Colonic mucosa (tissue), 4 donors: Measurements from ENCODE around the gene MALT1. TPM values are rescaled to one million over a fixed set of nuclear protein-coding genes. Genes with fewer than 3 reads are reported as not detected.

Experiments used
- DNase-seq: peaks from one replicate; pipeline ENCODE4 v3.0.0-alpha.2; 2020
- H3K27ac ChIP-seq: fragments of 200-600 bp; one replicate; pipeline ENCODE4 v1.8.0; 2021
- H3K27me3 ChIP-seq: fragments of 200-600 bp; one replicate; pipeline ENCODE4 v1.8.0; 2021
- H3K36me3 ChIP-seq: fragments of 200-600 bp; one replicate; pipeline ENCODE4 v1.8.0; 2021
- H3K4me1 ChIP-seq: fragments of 200-600 bp; one replicate; pipeline ENCODE4 v1.8.0; 2021; ENCODE audit warnings: mild to moderate bottlenecking
- H3K4me3 ChIP-seq: fragments of 200-600 bp; one replicate; pipeline ENCODE4 v1.8.0; 2021
- H3K9ac ChIP-seq, 2 donors: one replicate each; pipeline ENCODE4 v1.7.0; 2013; ENCODE audit warnings: control low read depth in 2 of 2, low read depth in 2 of 2, low read length in 2 of 2
- H3K9me3 ChIP-seq: fragments of 200-600 bp; one replicate; pipeline ENCODE4 v1.8.0; 2021
- CTCF ChIP-seq: fragments of 200-600 bp; IDR thresholded peaks from one replicate; pipeline ENCODE4 v1.8.0; 2022; ENCODE audit warnings: antibody characterized with exemption, mild to moderate bottlenecking
- intact Hi-C: fragments of 100-400 bp; cut with DNase I; formaldehyde crosslinking; loops from one replicate; pipeline ENCODE4 v1.14.1; 2022
- total RNA-seq, 2 donors: library from RNA; stranded (reverse); fragmentation: NEBNext Ultra II Directional in 1 of 2; extraction: Animal tissue kit (Norgen Biotek cat#: 25700) in 1 of 2; gene quantifications; one replicate each; pipeline ENCODE4 v1.2.1, GENCODE V29; 2021
- donor health status: healthy.
- donor health status: DM: no; HTN: no; CAD: no.
- donor health status: DM: no; HTN: no; CAD: no.

Gene MALT1
- total RNA-seq, 2 donors from 2014 or later, result 22.1 to 30.9 TPM

GRCh38 chr18:58694221-58694620, 23.0 kb downstream of the MALT1 start:
- Histone ChIP-seq H3K27me3 (no peaks in the 10 kb centered on the region), H3K9me3 (no peaks in the 10 kb centered on the region), H3K36me3 (no peaks in the 10 kb centered on the region), H3K4me1 (no peaks in the 10 kb centered on the region), H3K27ac (no peak overlapping the region), H3K4me3 (no peak overlapping the region), H3K9ac (no peak overlapping the region)
- intact Hi-C loops, result no loop called here
- no peak for TF ChIP-seq CTCF
- no peak for DNase-seq

- Histone ChIP-seq H3K9me3 (no peaks in the 10 kb centered on the region), H3K4me1 (no peaks in the 10 kb centered on the region), H3K4me3 (no peak overlapping the region), H3K9ac (no peak overlapping the region), H3K27me3 (no peaks in the 10 kb centered on the region), H3K27ac (no peak overlapping the region), H3K36me3 (no peaks in the 10 kb centered on the region)
- no peak for TF ChIP-seq CTCF
- intact Hi-C loops, result no loop called here
- no peak for DNase-seq
These were observed 23.6 kb downstream of the MALT1 start for GRCh38 chr18:58694720-58695468.

- intact Hi-C loops, result no loop called here
- Histone ChIP-seq H3K36me3 (no peaks in the 10 kb centered on the region), H3K27ac (no peak overlapping the region), H3K9me3 (no peaks in the 10 kb centered on the region), H3K4me1 (no peaks in the 10 kb centered on the region), H3K9ac (no peak overlapping the region), H3K4me3 (no peak overlapping the region), H3K27me3 (no peaks in the 10 kb centered on the region)
- no peak for TF ChIP-seq CTCF
- DNase-seq, result no peak
These were observed 24.5 kb downstream of the MALT1 start for GRCh38 chr18:58695772-58696171.

GRCh38 chr18:58697146-58697545, 25.9 kb downstream of the MALT1 start:
- no peaks in the 10 kb centered on the region for H3K9me3 ChIP-seq
- H3K4me3 ChIP-seq, result no peak overlapping the region
- no peaks in the 10 kb centered on the region for H3K27me3 ChIP-seq
- no peaks in the 10 kb centered on the region for H3K4me1 ChIP-seq
- no peak for TF ChIP-seq CTCF
- no peak for DNase-seq
- H3K27ac ChIP-seq, result no peak overlapping the region
- no peak overlapping the region for H3K9ac ChIP-seq
- intact Hi-C loops, result no loop called here
- no peaks in the 10 kb centered on the region for H3K36me3 ChIP-seq

GRCh38 chr18:58698701-58699193, 27.5 kb downstream of the MALT1 start:
- Histone ChIP-seq H3K27ac (no peak overlapping the region), H3K4me1 (no peaks in the 10 kb centered on the region), H3K36me3 (no peaks in the 10 kb centered on the region), H3K9ac (no peak overlapping the region), H3K9me3 (no peaks in the 10 kb centered on the region), H3K4me3 (no peak overlapping the region), H3K27me3 (no peaks in the 10 kb centered on the region)
- DNase-seq, result no peak
- no peak for TF ChIP-seq CTCF
- intact Hi-C loops, result no loop called here
